B cell (primary cell): ENCODE results near the gene TMEM164.

ENCODE experiments used
- EZH2 ChIP-seq: IDR thresholded peaks from 2 replicates; pipeline ENCODE4 v1.6.1; 2012; ENCODE audit warnings: borderline replicate concordance, low read depth, mild to moderate bottlenecking, moderate library complexity, low read length; ENCODE audit not compliant: insufficient read depth, poor library complexity, severe bottlenecking
- TF ChIP-seq, protein P1 (sequence below): fragments of 200-600 bp; IDR thresholded peaks from one replicate; pipeline ENCODE4 v1.8.0; 2022; ENCODE audit warnings: antibody characterized with exemption, mild to moderate bottlenecking

DNA sequence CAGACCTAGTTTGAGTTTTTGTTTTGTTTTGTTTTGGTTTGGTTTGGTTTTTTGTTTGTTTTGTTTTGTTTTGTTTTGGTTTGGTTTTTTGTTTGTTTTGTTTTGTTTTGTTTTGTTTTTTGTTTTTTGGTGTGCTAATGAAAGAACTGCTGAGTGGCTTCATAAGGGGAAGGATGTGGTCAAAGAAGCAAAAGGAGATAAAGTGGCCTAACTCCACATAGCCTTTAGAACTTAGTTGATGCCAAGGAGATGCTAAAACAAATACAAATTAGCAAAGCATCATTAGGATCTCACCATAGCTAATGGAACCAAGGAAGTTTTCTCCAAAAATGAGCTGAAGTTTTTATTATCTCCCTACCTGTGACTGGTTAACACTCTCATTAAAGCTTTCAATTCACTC is 44.6 kb upstream of the TMEM164 start:
- TF ChIP-seq, protein P1, sequence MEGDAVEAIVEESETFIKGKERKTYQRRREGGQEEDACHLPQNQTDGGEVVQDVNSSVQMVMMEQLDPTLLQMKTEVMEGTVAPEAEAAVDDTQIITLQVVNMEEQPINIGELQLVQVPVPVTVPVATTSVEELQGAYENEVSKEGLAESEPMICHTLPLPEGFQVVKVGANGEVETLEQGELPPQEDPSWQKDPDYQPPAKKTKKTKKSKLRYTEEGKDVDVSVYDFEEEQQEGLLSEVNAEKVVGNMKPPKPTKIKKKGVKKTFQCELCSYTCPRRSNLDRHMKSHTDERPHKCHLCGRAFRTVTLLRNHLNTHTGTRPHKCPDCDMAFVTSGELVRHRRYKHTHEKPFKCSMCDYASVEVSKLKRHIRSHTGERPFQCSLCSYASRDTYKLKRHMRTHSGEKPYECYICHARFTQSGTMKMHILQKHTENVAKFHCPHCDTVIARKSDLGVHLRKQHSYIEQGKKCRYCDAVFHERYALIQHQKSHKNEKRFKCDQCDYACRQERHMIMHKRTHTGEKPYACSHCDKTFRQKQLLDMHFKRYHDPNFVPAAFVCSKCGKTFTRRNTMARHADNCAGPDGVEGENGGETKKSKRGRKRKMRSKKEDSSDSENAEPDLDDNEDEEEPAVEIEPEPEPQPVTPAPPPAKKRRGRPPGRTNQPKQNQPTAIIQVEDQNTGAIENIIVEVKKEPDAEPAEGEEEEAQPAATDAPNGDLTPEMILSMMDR, result no peak
- TF ChIP-seq EZH2, result no peak
